Measurements from ENCODE around the gene CREG1.

Gene CREG1

GRCh38 chr1:167518331-167518700 is 35.2 kb downstream of the CREG1 start, which contains the start of gene CD247:
Gene CD247, minus strand, starts transcription at chr1:167518529. Its CDS starts 64 bp downstream, at chr1:167518465.
- Histone ChIP-seq H3K4me3 (ENCODE audit: low read length) (no peak within 1 kb of the TSS), H3K4ac (ENCODE audit: low read depth, low read length) (no peak within 1 kb of the TSS), H3K27me3 (ENCODE audit: insufficient read depth, low read length, poor library complexity) (no peaks in the 10 kb centered on the region), H2AK5ac (ENCODE audit: low read length) (no peak within 1 kb of the TSS), H3K4me1 (ENCODE audit: control insufficient read depth, low read depth, low read length) (no peaks in the 10 kb centered on the region), H3K9ac (ENCODE audit: low read length) (no peak within 1 kb of the TSS), H3K79me1 (ENCODE audit: low read length) (no peaks in the 10 kb centered on the region), H2BK15ac (replicated peaks; ENCODE audit: low read depth) (no peak within 1 kb of the TSS), H3K23ac (ENCODE audit: low read length) (no peak within 1 kb of the TSS), H3K4me2 (ENCODE audit: low read length) (no peak within 1 kb of the TSS), H2BK5ac (ENCODE audit: low read length) (no peak within 1 kb of the TSS), H2BK120ac (ENCODE audit: low read depth, low read length) (no peak within 1 kb of the TSS), H3K18ac (ENCODE audit: low read length) (no peak within 1 kb of the TSS), H3K36me3 (ENCODE audit: control insufficient read depth, insufficient read depth, low read length) (no peaks in the 10 kb centered on the region), H3K56ac (ENCODE audit: low read length) (no peak within 1 kb of the TSS), H4K8ac (ENCODE audit: low read depth, low read length) (no peak within 1 kb of the TSS), H3K27ac (ENCODE audit: low read depth, low read length) (no peak within 1 kb of the TSS), H4K5ac (ENCODE audit: low read length) (no peak within 1 kb of the TSS), H3K79me2 (ENCODE audit: control insufficient read depth, insufficient read depth, low read length) (no peaks in the 10 kb centered on the region)
- no peak for DNase-seq
- WGBS (ENCODE audit: extremely low coverage, insufficient coverage, low lambda C conversion rate): no CpG with 5 or more reads among the region's 14 CpGs

GRCh38 chr1:167517535-167518330 is 35.8 kb downstream of the CREG1 start:
- Histone ChIP-seq H2BK5ac (ENCODE audit: low read length) (no peak overlapping the region), H4K8ac (ENCODE audit: low read depth, low read length) (no peak overlapping the region), H3K4ac (ENCODE audit: low read depth, low read length) (no peak overlapping the region), H3K23ac (ENCODE audit: low read length) (no peak overlapping the region), H3K4me2 (ENCODE audit: low read length) (no peak overlapping the region), H2BK120ac (ENCODE audit: low read depth, low read length) (no peak overlapping the region), H3K36me3 (ENCODE audit: control insufficient read depth, insufficient read depth, low read length) (no peaks in the 10 kb centered on the region), H3K79me1 (ENCODE audit: low read length) (no peaks in the 10 kb centered on the region), H2AK5ac (ENCODE audit: low read length) (no peak overlapping the region), H3K4me3 (ENCODE audit: low read length) (no peak overlapping the region), H3K27me3 (ENCODE audit: insufficient read depth, low read length, poor library complexity) (no peaks in the 10 kb centered on the region), H3K56ac (ENCODE audit: low read length) (no peak overlapping the region), H3K27ac (ENCODE audit: low read depth, low read length) (no peak overlapping the region), H3K18ac (ENCODE audit: low read length) (no peak overlapping the region), H3K4me1 (ENCODE audit: control insufficient read depth, low read depth, low read length) (no peaks in the 10 kb centered on the region), H4K5ac (ENCODE audit: low read length) (no peak overlapping the region), H3K79me2 (ENCODE audit: control insufficient read depth, insufficient read depth, low read length) (no peaks in the 10 kb centered on the region), H3K9ac (ENCODE audit: low read length) (no peak overlapping the region), H2BK15ac (replicated peaks; ENCODE audit: low read depth) (no peak overlapping the region)
- no CpG with 5 or more reads among the region's 30 CpGs for WGBS (ENCODE audit: extremely low coverage, insufficient coverage, low lambda C conversion rate)
- DNase-seq: no peak

DNA sequence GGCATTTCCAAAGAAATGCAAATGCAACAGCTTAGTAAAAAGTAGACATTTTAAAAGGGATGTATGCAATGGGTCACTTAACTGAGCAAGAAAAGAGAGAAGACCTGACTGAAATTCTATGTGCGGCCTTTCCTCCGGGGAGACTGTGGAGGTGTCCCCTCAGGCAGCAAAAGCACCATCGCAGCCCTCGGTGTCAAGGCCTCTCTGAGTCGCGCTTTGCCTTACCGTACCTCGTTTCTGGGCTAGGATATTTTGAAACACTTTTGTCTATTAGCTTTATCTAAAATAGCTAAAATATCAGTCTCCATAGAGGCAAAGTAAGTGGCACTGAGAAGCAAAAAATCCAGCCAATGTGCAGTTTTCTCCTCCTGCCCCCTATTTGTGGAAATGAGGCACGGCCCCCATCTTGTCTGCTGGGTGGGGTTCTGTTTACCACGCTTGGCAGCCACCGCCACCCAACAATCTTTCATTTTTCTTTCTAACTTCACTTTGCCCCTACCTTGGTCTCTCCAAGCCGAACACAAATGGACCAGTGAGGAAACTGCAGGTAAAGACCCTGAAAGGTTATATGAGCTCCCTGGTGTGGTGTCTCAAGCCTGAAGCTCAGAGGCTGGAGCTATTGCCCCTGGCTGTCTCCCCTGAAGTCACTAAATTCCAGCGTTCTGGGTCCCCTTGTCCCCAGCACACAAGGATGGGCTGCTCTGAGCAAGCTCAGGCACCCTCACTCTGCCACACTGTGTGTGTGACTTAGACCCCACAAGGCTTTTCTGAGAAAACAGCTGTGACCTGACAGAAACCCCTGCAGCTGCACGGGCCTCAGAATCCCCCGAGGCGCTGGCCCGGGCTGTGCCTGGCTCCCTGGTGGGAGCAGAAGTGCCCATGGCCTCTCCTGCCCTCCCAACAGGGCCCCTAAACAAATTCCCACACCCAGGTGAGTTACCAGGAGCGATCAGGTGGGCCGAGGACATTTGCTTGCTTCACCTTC is 36.9 kb downstream of the CREG1 start:
- no peak overlapping the region for H3K18ac ChIP-seq (ENCODE audit: low read length)
- no peak overlapping the region for H4K8ac ChIP-seq (ENCODE audit: low read depth, low read length)
- no peak overlapping the region for H3K23ac ChIP-seq (ENCODE audit: low read length)
- no peak overlapping the region for H2BK120ac ChIP-seq (ENCODE audit: low read depth, low read length)
- H3K4me2 ChIP-seq (ENCODE audit: low read length): no peak overlapping the region
- no peak overlapping the region for H3K27ac ChIP-seq (ENCODE audit: low read depth, low read length)
- no peak overlapping the region for H2BK15ac ChIP-seq (replicated peaks; ENCODE audit: low read depth)
- H3K79me1 ChIP-seq (ENCODE audit: low read length): no peaks in the 10 kb centered on the region
- no peak overlapping the region for H2BK5ac ChIP-seq (ENCODE audit: low read length)
- DNase-seq: no peak
- no peaks in the 10 kb centered on the region for H3K36me3 ChIP-seq (ENCODE audit: control insufficient read depth, insufficient read depth, low read length)
- no peaks in the 10 kb centered on the region for H3K79me2 ChIP-seq (ENCODE audit: control insufficient read depth, insufficient read depth, low read length)
- WGBS (ENCODE audit: extremely low coverage, insufficient coverage, low lambda C conversion rate): no CpG with 5 or more reads among the region's 19 CpGs
- no peak overlapping the region for H3K56ac ChIP-seq (ENCODE audit: low read length)
- no peaks in the 10 kb centered on the region for H3K4me1 ChIP-seq (ENCODE audit: control insufficient read depth, low read depth, low read length)
- H3K9ac ChIP-seq (ENCODE audit: low read length): no peak overlapping the region
- no peaks in the 10 kb centered on the region for H3K27me3 ChIP-seq (ENCODE audit: insufficient read depth, low read length, poor library complexity)
- H2AK5ac ChIP-seq (ENCODE audit: low read length): no peak overlapping the region
- no peak overlapping the region for H3K4me3 ChIP-seq (ENCODE audit: low read length)
- H4K5ac ChIP-seq (ENCODE audit: low read length): no peak overlapping the region
- H3K4ac ChIP-seq (ENCODE audit: low read depth, low read length): no peak overlapping the region

GRCh38 chr1:167515893-167516321 is 37.7 kb downstream of the CREG1 start:
- no peaks in the 10 kb centered on the region for H3K79me2 ChIP-seq (ENCODE audit: control insufficient read depth, insufficient read depth, low read length)
- no peaks in the 10 kb centered on the region for H3K4me1 ChIP-seq (ENCODE audit: control insufficient read depth, low read depth, low read length)
- no peak overlapping the region for H2AK5ac ChIP-seq (ENCODE audit: low read length)
- H3K9ac ChIP-seq (ENCODE audit: low read length): no peak overlapping the region
- no CpG with 5 or more reads among the region's 4 CpGs for WGBS (ENCODE audit: extremely low coverage, insufficient coverage, low lambda C conversion rate)
- H3K18ac ChIP-seq (ENCODE audit: low read length): no peak overlapping the region
- H3K27ac ChIP-seq (ENCODE audit: low read depth, low read length): no peak overlapping the region
- H2BK5ac ChIP-seq (ENCODE audit: low read length): no peak overlapping the region
- H3K4ac ChIP-seq (ENCODE audit: low read depth, low read length): no peak overlapping the region
- DNase-seq: no peak
- no peak overlapping the region for H4K5ac ChIP-seq (ENCODE audit: low read length)
- no peaks in the 10 kb centered on the region for H3K36me3 ChIP-seq (ENCODE audit: control insufficient read depth, insufficient read depth, low read length)
- H2BK15ac ChIP-seq (replicated peaks; ENCODE audit: low read depth): no peak overlapping the region
- no peak overlapping the region for H2BK120ac ChIP-seq (ENCODE audit: low read depth, low read length)
- H3K27me3 ChIP-seq (ENCODE audit: insufficient read depth, low read length, poor library complexity): no peaks in the 10 kb centered on the region
- no peak overlapping the region for H4K8ac ChIP-seq (ENCODE audit: low read depth, low read length)
- H3K4me3 ChIP-seq (ENCODE audit: low read length): no peak overlapping the region
- H3K79me1 ChIP-seq (ENCODE audit: low read length): no peaks in the 10 kb centered on the region
- H3K23ac ChIP-seq (ENCODE audit: low read length): no peak overlapping the region
- H3K56ac ChIP-seq (ENCODE audit: low read length): no peak overlapping the region
- H3K4me2 ChIP-seq (ENCODE audit: low read length): no peak overlapping the region

- no peak overlapping the region for H2AK5ac ChIP-seq (ENCODE audit: low read length)
- no peaks in the 10 kb centered on the region for H3K4me1 ChIP-seq (ENCODE audit: control insufficient read depth, low read depth, low read length)
- H3K56ac ChIP-seq (ENCODE audit: low read length): no peak overlapping the region
- no peaks in the 10 kb centered on the region for H3K36me3 ChIP-seq (ENCODE audit: control insufficient read depth, insufficient read depth, low read length)
- H3K79me1 ChIP-seq (ENCODE audit: low read length): no peaks in the 10 kb centered on the region
- no peak overlapping the region for H3K9ac ChIP-seq (ENCODE audit: low read length)
- no peaks in the 10 kb centered on the region for H3K79me2 ChIP-seq (ENCODE audit: control insufficient read depth, insufficient read depth, low read length)
- H2BK15ac ChIP-seq (replicated peaks; ENCODE audit: low read depth): no peak overlapping the region
- H2BK5ac ChIP-seq (ENCODE audit: low read length): no peak overlapping the region
- no peak overlapping the region for H3K23ac ChIP-seq (ENCODE audit: low read length)
- no peak overlapping the region for H4K5ac ChIP-seq (ENCODE audit: low read length)
- no peak overlapping the region for H3K4me2 ChIP-seq (ENCODE audit: low read length)
- no peak overlapping the region for H3K18ac ChIP-seq (ENCODE audit: low read length)
- no peak overlapping the region for H2BK120ac ChIP-seq (ENCODE audit: low read depth, low read length)
- H3K27me3 ChIP-seq (ENCODE audit: insufficient read depth, low read length, poor library complexity): no peaks in the 10 kb centered on the region
- no CpG with 5 or more reads among the region's 3 CpGs for WGBS (ENCODE audit: extremely low coverage, insufficient coverage, low lambda C conversion rate)
- no peak overlapping the region for H3K4ac ChIP-seq (ENCODE audit: low read depth, low read length)
- no peak overlapping the region for H3K27ac ChIP-seq (ENCODE audit: low read depth, low read length)
- H3K4me3 ChIP-seq (ENCODE audit: low read length): no peak overlapping the region
- no peak for DNase-seq
- H4K8ac ChIP-seq (ENCODE audit: low read depth, low read length): no peak overlapping the region
These were observed 38.1 kb downstream of the CREG1 start for GRCh38 chr1:167515461-167515860.
